GM12892 (cell line): ENCODE data around the gene RALGPS1.

ENCODE experiments used
- POLR2AphosphoS5 ChIP-seq: IDR thresholded peaks from 2 replicates; pipeline ENCODE4 v1.6.1; 2011; ENCODE audit warnings: low read depth, low read length, control low read depth
- TAF1 ChIP-seq: IDR thresholded peaks from 2 replicates; pipeline ENCODE4 v1.6.1; 2011; ENCODE audit warnings: low read depth, mild to moderate bottlenecking, control low read depth, low read length, borderline replicate concordance

- TF ChIP-seq POLR2AphosphoS5 (no peak), TAF1 (no peak)
Observed at GRCh38 chr9:127162046-127162863, 247.7 kb downstream of the RALGPS1 start.
